ENCODE data around the gene MAML3.
A peak's percentile ranks its signal among the peaks of the same experiment; 100 is the strongest.

MAML3 gene

DNA sequence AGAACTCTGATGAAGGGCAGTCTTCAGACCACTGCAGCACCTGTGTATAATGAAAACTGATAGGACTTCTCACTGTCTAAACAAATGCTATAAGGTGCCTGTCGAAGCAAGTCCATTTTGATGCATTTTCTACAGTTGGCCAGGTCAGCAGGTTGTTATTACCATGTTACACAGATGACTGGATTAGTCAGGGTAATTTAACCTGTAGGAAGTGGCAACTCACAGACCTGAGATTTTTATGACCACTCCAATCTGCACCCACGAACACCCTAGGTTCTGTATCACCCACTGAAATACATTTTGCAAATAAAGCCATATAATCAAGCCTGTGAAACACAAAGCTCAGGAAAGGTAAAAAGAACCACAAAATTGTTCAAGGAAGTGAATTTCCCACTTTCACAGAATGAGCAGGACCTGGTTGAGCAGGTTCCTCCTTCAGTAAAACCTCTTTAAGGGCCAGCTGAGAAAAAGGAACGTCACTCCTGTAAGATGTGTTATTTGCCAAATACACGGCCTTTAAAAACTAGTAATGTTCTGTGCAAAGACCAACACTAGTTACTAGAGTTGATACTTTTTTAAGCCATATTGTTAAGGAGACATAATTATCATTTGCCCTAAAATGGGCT lies 12.7 kb downstream of the MAML3 start:
- Histone ChIP-seq H3K9me3 (no peaks in the 10 kb centered on the region), H3K27me3 (no peaks in the 10 kb centered on the region), H3K36me3 (no peaks in the 10 kb centered on the region), H3K4me1 (peaks cover 0 to 28% (median 0%) of the 10 kb centered on the region in 4 donors), H3K27ac (no peak overlapping the region), H3K4me3 (no peak overlapping the region)
- intact Hi-C loops (cut with DNase I; ENCODE audit: low total_unique reads) = no loop called here
- no peak for DNase-seq
- TF ChIP-seq, protein P1, sequence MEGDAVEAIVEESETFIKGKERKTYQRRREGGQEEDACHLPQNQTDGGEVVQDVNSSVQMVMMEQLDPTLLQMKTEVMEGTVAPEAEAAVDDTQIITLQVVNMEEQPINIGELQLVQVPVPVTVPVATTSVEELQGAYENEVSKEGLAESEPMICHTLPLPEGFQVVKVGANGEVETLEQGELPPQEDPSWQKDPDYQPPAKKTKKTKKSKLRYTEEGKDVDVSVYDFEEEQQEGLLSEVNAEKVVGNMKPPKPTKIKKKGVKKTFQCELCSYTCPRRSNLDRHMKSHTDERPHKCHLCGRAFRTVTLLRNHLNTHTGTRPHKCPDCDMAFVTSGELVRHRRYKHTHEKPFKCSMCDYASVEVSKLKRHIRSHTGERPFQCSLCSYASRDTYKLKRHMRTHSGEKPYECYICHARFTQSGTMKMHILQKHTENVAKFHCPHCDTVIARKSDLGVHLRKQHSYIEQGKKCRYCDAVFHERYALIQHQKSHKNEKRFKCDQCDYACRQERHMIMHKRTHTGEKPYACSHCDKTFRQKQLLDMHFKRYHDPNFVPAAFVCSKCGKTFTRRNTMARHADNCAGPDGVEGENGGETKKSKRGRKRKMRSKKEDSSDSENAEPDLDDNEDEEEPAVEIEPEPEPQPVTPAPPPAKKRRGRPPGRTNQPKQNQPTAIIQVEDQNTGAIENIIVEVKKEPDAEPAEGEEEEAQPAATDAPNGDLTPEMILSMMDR (IDR thresholded peaks at IDR 0.05) = no peak

DNA sequence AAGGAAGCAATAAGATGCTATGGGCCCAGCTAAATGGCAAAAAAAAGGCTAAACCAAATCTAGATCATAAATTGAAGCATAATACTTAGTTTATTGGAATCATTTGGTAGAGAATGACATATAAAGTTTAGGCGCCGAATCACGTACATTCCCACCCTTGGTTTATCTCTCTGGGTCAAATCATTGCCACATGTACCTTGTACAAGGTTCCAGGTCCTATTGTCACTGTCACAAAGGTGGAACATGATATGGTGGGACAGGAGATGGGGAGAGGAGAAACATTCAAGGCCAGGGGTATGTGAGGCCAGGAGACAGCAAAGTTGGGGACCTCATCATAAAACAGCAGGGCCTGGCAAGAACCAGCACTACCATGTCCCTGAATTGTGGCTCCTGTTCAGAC lies 13.4 kb downstream of the MAML3 start:
- intact Hi-C loops (cut with DNase I; ENCODE audit: low total_unique reads) = no loop called here
- H3K9me3 ChIP-seq = no peaks in the 10 kb centered on the region
- no peaks in the 10 kb centered on the region for H3K36me3 ChIP-seq
- no peak overlapping the region for H3K27ac ChIP-seq
- peaks cover 0 to 35% (median 3%) of the 10 kb centered on the region in 4 donors for H3K4me1 ChIP-seq
- TF ChIP-seq, protein P1 (IDR thresholded peaks at IDR 0.05) = no peak
- no peak for DNase-seq
- no peaks in the 10 kb centered on the region for H3K27me3 ChIP-seq
- no peak overlapping the region for H3K4me3 ChIP-seq

- no peak for DNase-seq
- Histone ChIP-seq H3K36me3 (no peaks in the 10 kb centered on the region), H3K9me3 (no peaks in the 10 kb centered on the region), H3K27me3 (no peaks in the 10 kb centered on the region), H3K4me1 (peaks cover 0 to 42% (median 7%) of the 10 kb centered on the region in 4 donors), H3K4me3 (no peak overlapping the region), H3K27ac (no peak overlapping the region)
- TF ChIP-seq, protein P1 (IDR thresholded peaks at IDR 0.05) = no peak
- intact Hi-C loops (cut with DNase I; ENCODE audit: low total_unique reads) = no loop called here
Observed at GRCh38 chr4:140138428-140138827, 15.6 kb downstream of the MAML3 start.

- Histone ChIP-seq H3K9me3 (no peaks in the 10 kb centered on the region), H3K36me3 (no peaks in the 10 kb centered on the region), H3K27me3 (no peaks in the 10 kb centered on the region), H3K4me3 (no peak overlapping the region), H3K27ac (peak overlapping the region in 1 of 2 donors; percentile 16), H3K4me1 (peaks cover 0 to 42% (median 7%) of the 10 kb centered on the region in 4 donors)
- TF ChIP-seq, protein P1 (IDR thresholded peaks at IDR 0.05) = no peak
- no peak for DNase-seq
- intact Hi-C loops (cut with DNase I; ENCODE audit: low total_unique reads) = no loop called here
Observed at GRCh38 chr4:140137671-140138070, 16.3 kb downstream of the MAML3 start.

- no peak overlapping the region for H3K4me3 ChIP-seq
- no peak for DNase-seq
- peaks cover 0 to 42% (median 7%) of the 10 kb centered on the region in 4 donors for H3K4me1 ChIP-seq
- H3K9me3 ChIP-seq = no peaks in the 10 kb centered on the region
- intact Hi-C loops (cut with DNase I; ENCODE audit: low total_unique reads) = no loop called here
- TF ChIP-seq, protein P1 (IDR thresholded peaks at IDR 0.05) = no peak
- no peak overlapping the region for H3K27ac ChIP-seq
- no peaks in the 10 kb centered on the region for H3K36me3 ChIP-seq
- H3K27me3 ChIP-seq = no peaks in the 10 kb centered on the region
Observed at GRCh38 chr4:140136509-140136908, 17.5 kb downstream of the MAML3 start.

Measured in tibial artery (tissue), 4 donors.